NCI-H82 treated with DMSO at 0.1 percent for 48 hours (cell line): Measurements from ENCODE around the gene SLC26A11.
"Not testable (repeated sequence)": the region's sequence is repeated elsewhere in the genome, so short reads cannot be mapped to it uniquely, and the experiment has no call there.

Source experiments
- DNase-seq: peaks from one replicate; lab custom pipeline; 2025; ENCODE audit not compliant: unreplicated experiment; lab: John Stamatoyannopoulos, UW

Gene SLC26A11

GRCh38 chr17:80279895-80280294 lies 59.7 kb downstream of the SLC26A11 start:
- DNase-seq, result no peak

- no peak for DNase-seq
Observed at GRCh38 chr17:80281516-80281915, 61.3 kb downstream of the SLC26A11 start.

GRCh38 chr17:80283116-80283852 lies 63.1 kb downstream of the SLC26A11 start:
- no peak for DNase-seq

- no peak for DNase-seq
Observed at GRCh38 chr17:80284631-80285030, 64.4 kb downstream of the SLC26A11 start.

- no peak for DNase-seq
Observed at GRCh38 chr17:80285237-80285920, 65.2 kb downstream of the SLC26A11 start.

DNA sequence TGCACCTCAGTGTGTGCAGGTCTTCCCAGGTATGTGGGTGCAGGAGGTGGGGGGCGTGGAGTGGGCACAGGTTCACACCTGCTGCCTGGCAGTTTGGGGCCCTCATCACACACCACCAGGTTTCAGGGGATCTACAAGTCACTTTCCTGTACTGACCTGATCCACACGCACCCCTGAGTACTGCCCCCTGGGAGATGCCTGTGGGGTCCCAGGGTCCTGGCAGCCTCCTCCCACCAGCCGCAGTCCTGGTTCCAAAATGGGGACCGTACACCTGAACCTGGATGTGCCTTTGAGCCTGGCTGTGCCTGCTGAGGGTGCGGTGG lies 66.4 kb downstream of the SLC26A11 start:
- no peak for DNase-seq

- DNase-seq, result no peak
Observed at GRCh38 chr17:80287038-80287437, 66.8 kb downstream of the SLC26A11 start.

- DNase-seq, result no peak
Observed at GRCh38 chr17:80287806-80288567, 67.8 kb downstream of the SLC26A11 start.

DNA sequence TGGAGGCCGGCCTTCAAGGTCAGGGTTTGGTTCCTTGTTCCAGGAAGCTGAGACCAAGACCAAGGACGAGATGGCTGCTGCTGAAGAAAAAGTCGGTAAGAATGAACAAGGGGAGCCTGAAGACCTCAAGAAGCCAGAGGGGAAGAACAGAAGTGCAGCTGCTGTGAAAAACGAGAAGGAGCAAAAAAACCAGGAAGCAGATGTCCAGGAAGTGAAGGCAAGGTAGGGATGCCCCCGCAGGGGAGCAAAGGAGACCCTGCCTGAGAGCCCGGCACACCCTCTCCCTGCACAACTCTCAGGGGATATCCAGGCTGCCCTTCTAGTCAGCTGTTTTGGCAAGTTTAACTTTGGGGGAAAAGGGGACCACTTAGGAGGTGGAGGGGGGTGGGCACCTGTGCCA lies 69.4 kb downstream of the SLC26A11 start:
- DNase-seq, result no peak

GRCh38 chr17:80290156-80290555 lies 69.9 kb downstream of the SLC26A11 start:
- DNase-seq, result no peak

DNA sequence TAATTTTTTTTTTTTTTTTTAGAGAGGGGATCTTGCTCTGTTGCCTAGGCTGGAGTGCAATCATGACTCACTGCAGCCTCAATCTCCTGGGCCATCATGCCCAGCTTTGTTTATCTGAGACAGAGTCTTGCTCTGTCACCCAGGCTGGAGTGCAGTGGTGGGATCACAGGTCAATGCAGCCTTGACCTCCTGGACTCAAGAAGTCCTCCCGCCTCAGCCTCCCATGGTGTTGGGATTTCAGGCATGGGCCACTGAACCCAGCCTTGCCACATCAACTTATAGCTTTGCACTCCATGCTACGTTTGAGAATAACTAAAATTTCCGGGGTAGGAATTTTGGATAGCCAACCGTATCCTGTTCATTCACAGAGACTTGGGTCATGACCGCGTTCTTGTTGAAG lies 71.0 kb downstream of the SLC26A11 start:
- DNase-seq, result no peak

- DNase-seq, result no peak
Observed at GRCh38 chr17:80291691-80292487, 71.7 kb downstream of the SLC26A11 start.

- no peak for DNase-seq
Observed at GRCh38 chr17:80292521-80292971, 72.3 kb downstream of the SLC26A11 start.

DNA sequence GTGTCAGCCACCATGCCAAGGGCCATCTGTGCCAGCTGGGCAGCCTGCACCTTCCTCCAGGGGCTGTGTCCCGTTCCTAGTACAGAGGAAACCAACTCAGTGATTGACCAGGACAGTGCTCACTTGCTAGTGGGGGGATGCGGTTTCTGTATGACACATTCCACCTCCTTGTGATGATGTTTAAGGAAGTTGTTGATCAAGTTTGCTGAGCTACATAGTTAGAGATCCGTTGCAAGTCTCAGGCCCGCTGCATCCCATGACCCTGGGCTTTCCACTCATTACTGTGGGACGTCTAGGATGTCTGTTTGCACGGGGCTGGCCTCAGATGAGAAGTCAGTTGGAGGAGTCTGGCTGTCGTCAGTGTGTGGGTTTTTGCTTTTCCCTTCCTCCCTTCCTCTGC lies 74.0 kb downstream of the SLC26A11 start:
- DNase-seq, result no peak

GRCh38 chr17:80294653-80295052 lies 74.4 kb downstream of the SLC26A11 start:
- no peak for DNase-seq

DNA sequence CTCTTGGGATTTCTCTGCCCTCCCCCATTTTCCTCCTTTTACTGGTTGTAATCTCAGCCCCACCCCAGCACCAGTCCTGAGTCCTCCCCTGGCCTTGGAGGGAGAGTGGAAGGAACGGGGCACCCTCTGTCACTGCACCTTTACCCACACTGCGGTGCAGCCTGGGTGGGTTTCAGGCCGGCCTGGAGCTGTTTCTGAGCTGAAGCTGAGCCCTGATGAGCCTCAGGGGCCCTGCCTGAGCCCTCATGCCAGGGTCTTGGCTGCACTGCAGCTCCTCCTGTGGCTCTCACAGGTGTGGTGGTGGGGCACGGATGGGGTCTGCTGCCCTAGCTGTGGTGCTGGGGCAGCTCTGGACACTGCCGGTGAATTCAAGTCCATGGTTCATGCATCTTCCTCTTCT lies 74.9 kb downstream of the SLC26A11 start:
- no peak for DNase-seq

- no peak for DNase-seq
Observed at GRCh38 chr17:80295559-80295958, 75.3 kb downstream of the SLC26A11 start.

DNA sequence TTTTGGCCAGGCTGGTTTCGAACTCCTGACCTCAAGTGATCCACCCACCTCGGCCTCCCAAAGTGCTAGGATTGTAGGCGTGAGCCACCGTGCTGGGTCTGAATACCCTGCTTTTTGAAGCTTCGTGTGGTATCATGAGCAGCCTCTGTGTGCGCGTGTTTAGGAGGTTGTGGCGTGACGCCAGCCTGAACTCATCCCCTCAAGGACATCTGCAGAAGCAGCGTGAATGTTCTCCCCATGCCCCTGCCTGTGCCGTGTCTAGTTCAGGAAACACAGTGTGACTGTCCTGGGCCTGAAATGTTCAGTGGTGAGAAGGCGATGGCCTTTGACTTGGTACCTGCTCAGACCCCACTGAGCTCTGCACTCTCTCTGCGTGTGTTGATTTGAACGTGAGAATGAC lies 76.0 kb downstream of the SLC26A11 start:
- DNase-seq, result no peak

- DNase-seq, result no peak
Observed at GRCh38 chr17:80297996-80298560, 77.9 kb downstream of the SLC26A11 start.

DNA sequence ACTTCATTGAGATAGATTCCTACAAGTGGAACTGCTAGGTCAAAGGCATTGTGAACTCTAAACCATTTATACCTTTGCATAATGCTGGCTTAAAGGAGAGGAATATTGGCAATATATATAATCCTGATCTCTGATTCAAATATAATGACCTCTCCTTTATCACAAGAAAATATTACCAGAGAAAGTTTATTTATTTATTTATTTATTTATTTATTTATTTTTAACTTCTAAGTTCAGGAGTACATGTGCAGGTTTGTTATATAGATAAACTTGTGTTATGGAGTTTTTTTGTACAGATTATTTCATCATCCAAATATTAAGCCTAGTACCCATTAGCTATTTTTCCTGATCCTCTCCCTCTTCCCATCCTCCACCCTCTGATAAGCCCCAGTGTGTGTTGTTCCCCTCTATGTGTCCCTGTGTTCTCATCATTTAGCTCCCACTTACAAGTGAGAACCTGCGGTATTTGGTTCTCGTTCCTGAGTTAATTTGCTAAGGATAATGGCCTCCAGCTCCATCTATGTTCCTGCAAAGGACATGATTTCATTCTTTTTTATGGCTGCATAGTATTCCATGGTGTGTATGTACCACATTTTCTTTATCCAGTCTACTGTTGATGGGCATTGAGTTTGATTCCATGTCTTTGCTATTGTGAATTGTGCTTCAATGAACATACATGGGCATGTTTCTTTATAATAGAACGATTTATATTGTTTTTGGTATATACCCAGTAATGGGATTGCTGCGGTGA lies 79.3 kb downstream of the SLC26A11 start:
- DNase-seq, result not testable (repeated sequence)
